ENCODE measurements around the gene SLC6A18.

The SLC6A18 gene

GRCh38 chr5:1199649-1200494 is 25.3 kb upstream of the SLC6A18 start:
- no peak for DNase-seq (ENCODE audit: low read depth)
- no peak overlapping the region for H3K4me3 ChIP-seq (ENCODE audit: control insufficient read depth, low read depth, low read length)
- no peak for TF ChIP-seq CTCF (IDR thresholded peaks at IDR 0.05; ENCODE audit: control insufficient read depth, insufficient read depth, low read depth, low read length, missing control alignments)

GRCh38 chr5:1200495-1201326 is 24.5 kb upstream of the SLC6A18 start:
- DNase-seq (ENCODE audit: low read depth) = no peak
- no peak overlapping the region for H3K4me3 ChIP-seq (ENCODE audit: control insufficient read depth, low read depth, low read length)
- no peak for TF ChIP-seq CTCF (IDR thresholded peaks at IDR 0.05; ENCODE audit: control insufficient read depth, insufficient read depth, low read depth, low read length, missing control alignments)

- DNase-seq (ENCODE audit: low read depth) = no peak
- TF ChIP-seq CTCF (IDR thresholded peaks at IDR 0.05; ENCODE audit: control insufficient read depth, insufficient read depth, low read depth, low read length, missing control alignments) = no peak
- H3K4me3 ChIP-seq (ENCODE audit: control insufficient read depth, low read depth, low read length) = no peak within 1 kb of the TSS
Measured at GRCh38 chr5:1201327-1202025, 23.7 kb upstream of the SLC6A18 start, which contains the start of gene SLC6A19. Gene SLC6A19 (plus strand): TSS chr5:1201595. CDS start chr5:1201651, 56 bp downstream.

- no peak for TF ChIP-seq CTCF (IDR thresholded peaks at IDR 0.05; ENCODE audit: control insufficient read depth, insufficient read depth, low read depth, low read length, missing control alignments)
- no peak for DNase-seq (ENCODE audit: low read depth)
- no peak overlapping the region for H3K4me3 ChIP-seq (ENCODE audit: control insufficient read depth, low read depth, low read length)
Measured at GRCh38 chr5:1202026-1202797, 23.0 kb upstream of the SLC6A18 start.

- no peak for TF ChIP-seq CTCF (IDR thresholded peaks at IDR 0.05; ENCODE audit: control insufficient read depth, insufficient read depth, low read depth, low read length, missing control alignments)
- no peak overlapping the region for H3K4me3 ChIP-seq (ENCODE audit: control insufficient read depth, low read depth, low read length)
- no peak for DNase-seq (ENCODE audit: low read depth)
Measured at GRCh38 chr5:1202798-1203185, 22.4 kb upstream of the SLC6A18 start.
